ENCODE results near the gene CPN1.

Gene CPN1

GRCh38 chr10:100053686-100054460 is 27.8 kb downstream of the CPN1 start:
- H3K4me1 ChIP-seq (ENCODE audit: insufficient read depth, poor library complexity, severe bottlenecking): no peaks in the 10 kb centered on the region
- no peaks in the 10 kb centered on the region for H3K9me3 ChIP-seq (ENCODE audit: severe bottlenecking)
- no peak overlapping the region for H3K4me3 ChIP-seq (ENCODE audit: severe bottlenecking)
- ATAC-seq (ENCODE audit: low read depth) (no peak), DNase-seq (ENCODE audit: low spot score) (no peak)
- TF ChIP-seq CTCF (IDR thresholded peaks at IDR 0.05; ENCODE audit: poor library complexity, severe bottlenecking): no peak
- no peaks in the 10 kb centered on the region for H3K36me3 ChIP-seq (ENCODE audit: low read depth)
- no peaks in the 10 kb centered on the region for H3K27me3 ChIP-seq (ENCODE audit: insufficient read depth, poor library complexity, severe bottlenecking)
- H3K27ac ChIP-seq (ENCODE audit: poor library complexity, severe bottlenecking): no peak overlapping the region

- Histone ChIP-seq H3K27ac (ENCODE audit: poor library complexity, severe bottlenecking) (no peak overlapping the region), H3K27me3 (ENCODE audit: insufficient read depth, poor library complexity, severe bottlenecking) (no peaks in the 10 kb centered on the region), H3K4me1 (ENCODE audit: insufficient read depth, poor library complexity, severe bottlenecking) (peaks cover 19% of the 10 kb centered on the region), H3K9me3 (ENCODE audit: severe bottlenecking) (no peaks in the 10 kb centered on the region), H3K4me3 (ENCODE audit: severe bottlenecking) (no peak overlapping the region), H3K36me3 (ENCODE audit: low read depth) (no peaks in the 10 kb centered on the region)
- ATAC-seq (ENCODE audit: low read depth): peak; percentile 77
- TF ChIP-seq CTCF (IDR thresholded peaks at IDR 0.05; ENCODE audit: poor library complexity, severe bottlenecking): peak; percentile 95
- peak; percentile 76 for DNase-seq (ENCODE audit: low spot score)
These were observed 35.6 kb downstream of the CPN1 start for GRCh38 chr10:100046021-100046486.

- H3K4me1 ChIP-seq (ENCODE audit: insufficient read depth, poor library complexity, severe bottlenecking): peaks cover 19% of the 10 kb centered on the region
- peak overlapping the region; percentile 85 for H3K27ac ChIP-seq (ENCODE audit: poor library complexity, severe bottlenecking)
- no peaks in the 10 kb centered on the region for H3K27me3 ChIP-seq (ENCODE audit: insufficient read depth, poor library complexity, severe bottlenecking)
- DNase-seq (ENCODE audit: low spot score) (no peak), ATAC-seq (ENCODE audit: low read depth) (no peak)
- H3K9me3 ChIP-seq (ENCODE audit: severe bottlenecking): no peaks in the 10 kb centered on the region
- no peaks in the 10 kb centered on the region for H3K36me3 ChIP-seq (ENCODE audit: low read depth)
- no peak overlapping the region for H3K4me3 ChIP-seq (ENCODE audit: severe bottlenecking)
- no peak for TF ChIP-seq CTCF (IDR thresholded peaks at IDR 0.05; ENCODE audit: poor library complexity, severe bottlenecking)
These were observed 36.1 kb downstream of the CPN1 start for GRCh38 chr10:100045592-100045991.

GRCh38 chr10:100043796-100044195 is 37.9 kb downstream of the CPN1 start:
- peak overlapping the region; percentile 85 for H3K27ac ChIP-seq (ENCODE audit: poor library complexity, severe bottlenecking)
- H3K4me3 ChIP-seq (ENCODE audit: severe bottlenecking): no peak overlapping the region
- no peak for TF ChIP-seq CTCF (IDR thresholded peaks at IDR 0.05; ENCODE audit: poor library complexity, severe bottlenecking)
- H3K27me3 ChIP-seq (ENCODE audit: insufficient read depth, poor library complexity, severe bottlenecking): no peaks in the 10 kb centered on the region
- no peak for DNase-seq (ENCODE audit: low spot score)
- H3K36me3 ChIP-seq (ENCODE audit: low read depth): no peaks in the 10 kb centered on the region
- no peaks in the 10 kb centered on the region for H3K9me3 ChIP-seq (ENCODE audit: severe bottlenecking)
- ATAC-seq (ENCODE audit: low read depth): peak; percentile 46
- H3K4me1 ChIP-seq (ENCODE audit: insufficient read depth, poor library complexity, severe bottlenecking): peaks cover 19% of the 10 kb centered on the region

- peak; percentile 70 for ATAC-seq (ENCODE audit: low read depth)
These were observed 38.3 kb downstream of the CPN1 start for GRCh38 chr10:100043344-100043743.

More at GRCh38 chr10:100043344-100043743, 38.3 kb downstream of the CPN1 start:
- DNase-seq (ENCODE audit: low spot score): no peak
- H3K9me3 ChIP-seq (ENCODE audit: severe bottlenecking): no peaks in the 10 kb centered on the region
- peak overlapping the region; percentile 85 for H3K27ac ChIP-seq (ENCODE audit: poor library complexity, severe bottlenecking)
- TF ChIP-seq CTCF (IDR thresholded peaks at IDR 0.05; ENCODE audit: poor library complexity, severe bottlenecking): no peak
- no peaks in the 10 kb centered on the region for H3K27me3 ChIP-seq (ENCODE audit: insufficient read depth, poor library complexity, severe bottlenecking)
- no peak overlapping the region for H3K4me3 ChIP-seq (ENCODE audit: severe bottlenecking)
- peaks cover 23% of the 10 kb centered on the region for H3K4me1 ChIP-seq (ENCODE audit: insufficient read depth, poor library complexity, severe bottlenecking)
- no peaks in the 10 kb centered on the region for H3K36me3 ChIP-seq (ENCODE audit: low read depth)
